ENCODE results near the gene HTRA1.

HTRA1 gene

DNA sequence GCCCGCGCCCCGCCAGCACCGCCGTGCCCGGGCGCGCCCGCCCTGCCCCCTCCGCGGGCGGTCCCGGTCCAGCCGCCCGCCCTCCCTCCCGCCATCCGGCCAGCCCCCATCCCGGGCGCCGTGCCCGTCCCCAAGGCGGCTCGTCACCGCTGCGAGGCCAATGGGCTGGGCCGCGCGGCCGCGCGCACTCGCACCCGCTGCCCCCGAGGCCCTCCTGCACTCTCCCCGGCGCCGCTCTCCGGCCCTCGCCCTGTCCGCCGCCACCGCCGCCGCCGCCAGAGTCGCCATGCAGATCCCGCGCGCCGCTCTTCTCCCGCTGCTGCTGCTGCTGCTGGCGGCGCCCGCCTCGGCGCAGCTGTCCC, at the start of gene HTRA1:
HTRA1 (plus strand) TSS at position 187 of the 362 bp plus-strand sequence; CDS start at position 287, 100 bp downstream.
- no peak for DNase-seq (ENCODE audit: low read depth in 2 of 2)

DNA sequence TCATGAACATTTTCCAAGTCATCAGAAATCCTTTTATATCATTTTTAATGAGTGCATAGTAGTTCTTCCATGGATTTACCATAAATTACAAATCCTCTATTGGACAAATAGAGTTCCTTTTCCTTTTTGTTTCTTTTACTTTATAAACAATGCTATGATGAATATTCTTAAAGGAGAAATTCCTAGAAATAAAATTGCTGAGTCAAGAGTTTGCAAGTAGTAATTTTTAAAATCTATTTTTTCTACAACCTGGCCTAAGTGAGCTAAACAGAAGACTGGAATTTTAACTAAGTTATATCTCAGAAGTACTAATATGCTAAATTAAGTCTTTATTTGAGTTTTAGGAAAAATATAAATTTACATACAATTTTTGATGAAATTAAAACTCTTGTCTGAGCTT, 48.0 kb upstream of the HTRA1 start:
- no peak for DNase-seq (ENCODE audit: low read depth in 2 of 2)

DNA sequence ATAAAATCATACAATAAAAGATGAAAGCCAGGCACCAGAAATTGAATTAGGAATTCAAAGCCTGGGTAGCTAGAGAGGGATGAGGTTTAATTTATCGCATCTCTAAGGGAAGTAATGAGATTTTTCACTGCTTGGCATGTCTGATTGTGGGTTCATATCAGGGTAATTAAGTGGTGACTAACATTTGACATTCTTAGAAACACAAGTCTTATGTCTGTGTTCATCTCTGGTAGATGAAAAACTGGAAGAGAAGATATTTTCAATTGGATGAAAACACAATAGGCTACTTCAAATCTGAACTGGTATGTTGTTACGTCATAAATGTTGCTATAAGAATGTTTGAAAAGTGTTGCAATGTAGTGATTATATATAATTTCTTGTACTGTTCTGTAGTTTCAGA, 43.7 kb upstream of the HTRA1 start:
- no peak for DNase-seq (ENCODE audit: low read depth in 2 of 2)

DNA sequence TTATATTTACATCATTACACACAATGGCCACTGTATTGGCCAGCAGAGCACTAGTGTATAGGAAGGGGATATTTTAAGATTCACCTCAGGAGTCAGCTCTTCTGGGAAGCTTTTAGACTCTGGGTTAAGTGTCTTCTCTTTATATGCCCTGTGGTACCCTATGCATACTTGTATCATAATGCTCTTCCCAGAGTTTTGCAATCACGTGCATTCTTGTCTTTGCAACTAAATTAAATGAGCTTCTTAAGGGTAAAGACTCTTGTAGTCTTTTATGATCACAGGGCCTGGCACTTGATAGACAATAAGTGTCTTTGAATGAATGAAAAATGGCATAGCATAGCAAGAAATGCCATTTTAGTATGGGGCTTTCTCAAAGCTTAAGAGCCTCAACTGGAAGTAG, 42.3 kb upstream of the HTRA1 start:
- no peak for DNase-seq (ENCODE audit: low read depth in 2 of 2)

DNA sequence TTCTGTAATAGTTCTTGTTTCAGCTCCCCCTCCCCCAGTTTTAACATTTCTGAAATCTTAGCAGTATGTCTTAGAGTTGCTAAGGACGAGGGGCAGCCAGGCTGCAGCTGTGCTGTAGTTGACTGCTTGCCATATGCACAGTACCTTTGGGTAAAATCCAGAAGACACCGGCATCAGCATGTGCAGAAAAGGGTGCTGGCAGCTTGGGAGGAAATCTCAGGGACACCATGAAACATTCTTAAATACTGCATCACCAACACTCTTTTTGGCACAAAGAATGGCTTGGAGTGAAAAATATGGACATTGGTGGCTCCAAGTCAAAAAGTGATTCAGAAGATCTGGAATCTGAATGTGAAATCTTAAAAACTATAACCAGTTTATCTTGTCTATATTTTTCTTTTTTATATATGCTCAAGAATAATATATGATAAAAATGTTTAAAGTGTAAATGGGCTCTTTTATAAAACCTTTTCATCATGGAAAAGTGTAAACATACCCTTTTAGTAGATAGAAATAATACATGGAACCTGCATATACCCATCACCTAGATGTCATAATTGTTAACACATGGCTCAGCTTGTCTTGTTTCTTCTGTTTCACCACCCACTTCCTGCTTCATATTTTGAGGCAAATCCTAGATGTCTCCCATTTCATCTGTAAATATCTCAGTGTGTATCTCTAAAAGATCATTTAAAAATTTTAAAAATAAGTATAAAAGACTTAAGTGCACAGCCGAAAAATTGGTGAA, 41.3 kb upstream of the HTRA1 start:
- no peak for DNase-seq (ENCODE audit: low read depth in 2 of 2)

DNA sequence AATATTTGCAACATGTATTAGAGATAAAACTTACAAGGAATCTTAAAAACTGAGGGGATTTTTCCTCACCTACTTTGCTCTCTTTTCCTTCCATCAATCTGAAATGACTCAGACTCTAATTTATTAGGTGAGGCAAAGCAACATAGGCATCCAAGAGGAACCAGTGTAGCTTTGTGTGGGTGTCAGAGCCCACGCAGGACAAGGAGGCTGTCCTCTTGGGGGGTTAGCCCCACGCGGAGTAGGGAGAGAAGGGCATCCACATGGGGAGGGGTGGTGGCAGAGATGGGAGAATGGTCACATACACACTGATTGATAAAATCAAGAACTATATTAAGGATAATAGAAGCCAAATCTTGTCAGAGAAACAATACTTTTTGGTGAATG, 40.7 kb upstream of the HTRA1 start:
- no peak for DNase-seq (ENCODE audit: low read depth in 2 of 2)

DNA sequence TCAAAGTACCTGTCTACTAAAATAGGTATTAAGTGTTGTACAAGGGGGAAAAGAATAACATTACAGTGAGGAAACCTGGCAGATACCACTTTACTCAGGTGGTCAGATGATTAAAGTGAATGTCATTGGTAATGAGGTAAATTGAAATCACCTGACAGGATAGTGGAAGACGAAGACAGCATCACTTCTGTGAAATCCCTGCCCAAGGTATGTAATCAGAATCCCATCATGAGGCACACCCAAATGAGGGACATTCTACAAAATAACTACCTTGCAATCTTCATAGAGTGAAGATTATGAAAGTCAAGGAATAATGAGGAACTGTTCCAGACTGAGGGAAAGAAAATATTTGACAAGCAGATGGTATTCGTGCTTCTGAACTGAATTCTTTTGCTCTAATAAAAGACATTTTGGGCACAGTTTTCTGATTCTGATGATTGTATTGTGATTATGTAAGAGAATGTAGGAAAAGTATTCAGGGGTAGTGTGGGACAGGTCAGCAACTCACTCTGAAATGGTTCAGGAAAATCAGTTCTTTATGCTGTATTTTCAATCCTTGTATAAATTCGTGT, 40.2 kb upstream of the HTRA1 start:
- no peak for DNase-seq (ENCODE audit: low read depth in 2 of 2)

DNA sequence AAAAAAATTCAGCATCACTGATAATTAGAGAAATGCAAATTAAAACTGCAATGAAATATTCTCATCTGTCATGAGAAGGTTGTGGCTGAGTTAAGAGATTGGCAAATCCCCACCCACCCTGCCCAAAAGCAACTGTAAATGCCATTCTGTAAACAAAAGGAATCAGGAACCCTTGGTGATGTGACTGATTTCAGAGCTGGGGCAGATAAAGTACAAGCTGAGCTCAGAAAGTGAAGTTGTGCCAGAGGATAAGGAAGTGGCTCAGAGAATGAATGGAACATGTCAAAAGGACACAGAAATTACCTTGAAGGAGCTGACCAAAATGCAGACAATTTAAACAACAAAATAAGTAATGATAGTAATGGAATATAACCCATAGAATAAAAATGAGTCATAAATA, 39.6 kb upstream of the HTRA1 start:
- DNase-seq (ENCODE audit: low read depth in 2 of 2), result no peak

DNA sequence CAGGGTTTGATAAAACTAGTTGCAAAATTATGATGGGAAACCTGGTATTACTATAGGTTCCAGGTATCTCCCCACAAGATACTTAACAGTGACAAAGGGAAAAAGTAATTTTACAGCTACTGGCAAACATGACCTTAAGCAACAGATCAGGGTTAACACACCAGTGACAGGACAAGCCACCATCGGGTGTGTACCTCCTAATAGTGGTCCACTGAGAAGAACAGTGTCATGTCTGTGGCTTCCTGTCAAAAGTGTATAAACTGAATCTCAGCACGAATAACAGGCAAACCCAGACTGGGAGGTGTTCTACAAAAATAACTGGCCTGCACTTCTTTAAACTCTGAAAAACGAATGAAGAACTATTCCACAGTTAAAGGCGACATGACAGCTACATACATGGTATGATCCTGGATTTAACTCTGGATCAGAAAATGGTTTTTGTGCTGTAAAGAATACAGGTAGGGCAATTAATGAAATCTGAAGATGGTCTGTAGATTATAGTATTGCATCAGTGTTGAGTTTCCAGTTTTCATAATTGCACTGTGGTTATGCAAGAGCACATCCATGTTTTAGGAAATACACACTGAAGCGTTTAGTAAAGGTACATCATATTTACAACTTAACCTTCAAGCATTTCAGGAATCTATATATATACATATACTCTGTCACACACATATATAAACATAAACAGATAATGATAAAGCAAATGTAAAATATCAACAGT, 38.9 kb upstream of the HTRA1 start:
- DNase-seq (ENCODE audit: low read depth in 2 of 2), result no peak

DNA sequence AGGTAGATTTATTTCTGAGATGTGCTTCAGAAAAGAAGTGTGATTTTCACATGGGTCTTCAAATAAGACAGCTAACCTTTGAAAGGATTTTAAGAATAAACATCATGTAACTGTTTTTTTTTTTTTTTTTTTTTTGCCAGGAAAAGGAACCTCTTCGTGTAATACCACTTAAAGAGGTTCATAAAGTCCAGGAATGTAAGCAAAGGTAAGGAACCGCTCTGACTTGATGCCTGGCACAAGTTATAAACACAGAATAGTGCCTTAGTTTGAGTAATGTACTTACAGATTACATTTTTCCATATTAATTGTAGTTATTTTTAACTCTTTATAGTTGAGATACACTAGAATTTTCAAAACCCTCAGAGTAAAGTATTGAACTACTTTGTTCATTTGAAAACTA, 37.3 kb upstream of the HTRA1 start:
- no peak for DNase-seq (ENCODE audit: low read depth in 2 of 2)

DNA sequence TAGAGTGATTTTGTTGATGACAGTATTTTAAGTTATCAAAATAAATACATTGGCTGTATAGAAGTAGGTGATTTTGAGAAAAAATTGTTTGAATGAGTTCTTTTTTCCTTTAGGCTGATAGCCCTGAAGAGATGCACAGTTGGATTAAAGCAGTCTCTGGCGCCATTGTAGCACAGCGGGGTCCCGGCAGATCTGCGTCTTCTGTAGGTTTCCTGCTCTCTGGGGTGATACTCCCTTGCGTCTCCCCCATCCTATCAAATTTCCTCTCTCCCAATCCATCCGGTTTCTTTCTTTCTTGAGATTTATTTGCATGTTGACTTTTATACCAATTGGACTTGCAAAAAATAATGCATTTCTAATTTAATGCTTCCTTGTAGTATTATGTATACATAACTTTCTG, 34.5 kb upstream of the HTRA1 start:
- no peak for DNase-seq (ENCODE audit: low read depth in 2 of 2)

DNA sequence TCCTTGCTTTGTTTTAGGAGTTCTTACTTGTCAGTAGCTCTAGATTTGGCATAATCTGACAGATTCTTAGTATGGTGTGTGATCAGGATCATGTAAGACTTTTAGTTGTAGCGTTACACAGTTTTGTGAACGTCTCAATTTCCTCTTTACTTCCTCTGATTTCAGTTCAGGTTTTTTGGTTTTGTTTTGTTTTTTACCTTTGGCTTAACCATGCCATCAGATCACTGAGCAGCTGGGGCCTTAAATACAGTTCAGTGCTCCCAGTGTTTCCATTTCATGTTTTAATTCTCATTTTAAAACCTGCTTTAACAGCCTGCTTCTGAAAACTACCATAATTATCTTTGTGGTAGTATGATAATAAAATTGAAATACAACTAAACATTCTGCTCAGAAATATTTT, 34.1 kb upstream of the HTRA1 start:
- no peak for DNase-seq (ENCODE audit: low read depth in 2 of 2)

DNA sequence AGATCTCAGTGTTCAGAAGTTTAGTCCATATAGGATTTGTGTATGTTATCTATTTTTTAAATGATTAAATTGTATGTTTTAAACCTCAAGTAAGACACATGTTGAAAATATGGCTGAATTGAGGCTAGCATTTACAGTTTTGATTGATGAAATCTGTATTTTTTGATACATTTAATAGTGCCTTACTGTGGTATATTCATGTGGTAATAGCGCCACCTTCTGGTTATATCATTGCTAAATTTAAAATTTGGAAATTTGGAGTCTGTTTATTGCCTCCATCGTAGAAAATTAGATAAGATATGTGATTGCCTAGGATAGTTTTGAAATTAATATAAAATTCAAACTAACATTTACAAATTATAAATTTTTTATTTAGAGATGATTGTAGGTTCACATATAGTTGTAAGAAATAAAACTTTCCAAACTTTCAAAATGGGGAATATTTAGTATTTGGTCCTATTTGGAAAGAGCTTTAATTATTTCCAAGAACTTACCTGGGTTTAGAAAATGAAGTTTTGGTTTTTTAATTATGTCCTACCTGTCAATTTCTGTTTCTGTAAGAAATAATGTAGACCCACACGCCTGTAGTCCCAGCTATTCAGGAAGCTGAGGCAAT, 26.0 kb upstream of the HTRA1 start:
- no peak for DNase-seq (ENCODE audit: low read depth in 2 of 2)

DNA sequence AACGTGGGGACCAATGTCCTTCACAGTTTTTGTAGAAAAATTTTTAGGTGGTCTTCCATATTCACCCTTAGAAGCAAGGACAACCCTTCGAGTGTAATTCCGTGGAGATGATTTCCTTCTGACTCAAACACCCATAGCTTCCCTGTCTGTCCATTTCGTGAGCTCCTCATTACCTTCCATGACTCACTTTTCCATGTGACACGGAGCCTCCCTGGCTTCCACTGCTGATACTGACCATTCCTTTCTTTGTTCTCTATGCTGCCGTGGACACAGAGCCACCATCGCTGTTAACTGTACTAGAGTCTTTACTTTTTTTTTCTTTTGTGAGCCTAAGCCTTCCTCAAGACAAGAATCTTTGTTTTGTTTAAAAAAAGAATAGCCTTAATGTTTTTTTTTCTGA, 19.4 kb upstream of the HTRA1 start:
- no peak for DNase-seq (ENCODE audit: low read depth in 2 of 2)

DNA sequence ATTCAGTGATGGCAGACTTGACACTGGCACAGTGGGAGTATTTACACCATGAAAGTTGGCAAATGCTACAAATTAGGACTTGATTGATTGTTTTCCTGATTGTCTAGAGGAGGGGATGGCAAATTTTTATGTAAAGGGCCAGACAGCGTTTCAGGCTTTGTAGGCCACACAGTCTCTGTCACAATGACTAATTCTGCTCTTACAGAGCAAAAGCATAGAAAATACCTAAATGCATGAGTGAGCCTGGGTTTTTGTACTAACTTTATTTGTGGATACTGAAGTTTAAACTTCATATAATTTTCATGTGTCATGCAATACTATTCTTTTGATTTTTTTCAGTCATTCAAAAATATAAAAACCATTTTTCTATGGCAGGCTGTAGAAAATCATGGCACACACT, 15.9 kb upstream of the HTRA1 start:
- DNase-seq (ENCODE audit: low read depth in 2 of 2), result no peak

DNA sequence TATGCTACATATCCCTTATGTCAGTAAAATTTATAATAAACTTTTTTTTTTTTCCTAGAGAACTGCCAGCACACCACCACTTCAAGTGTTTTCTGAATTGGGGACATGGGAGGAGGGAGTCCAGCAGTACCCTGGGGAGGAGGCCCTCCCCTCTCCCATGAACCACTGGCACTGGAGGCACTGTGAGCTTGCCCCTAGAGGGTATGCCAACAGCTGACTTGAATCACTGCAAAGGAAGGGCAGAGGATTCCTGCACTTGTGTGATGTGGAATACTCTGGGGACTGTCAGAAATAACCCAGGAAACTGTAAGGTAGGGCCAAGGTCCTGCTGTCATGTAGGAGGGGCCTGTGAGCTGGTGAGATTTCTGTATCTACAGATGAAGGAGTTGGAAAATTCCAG, 15.4 kb upstream of the HTRA1 start:
- DNase-seq (ENCODE audit: low read depth in 2 of 2), result no peak

DNA sequence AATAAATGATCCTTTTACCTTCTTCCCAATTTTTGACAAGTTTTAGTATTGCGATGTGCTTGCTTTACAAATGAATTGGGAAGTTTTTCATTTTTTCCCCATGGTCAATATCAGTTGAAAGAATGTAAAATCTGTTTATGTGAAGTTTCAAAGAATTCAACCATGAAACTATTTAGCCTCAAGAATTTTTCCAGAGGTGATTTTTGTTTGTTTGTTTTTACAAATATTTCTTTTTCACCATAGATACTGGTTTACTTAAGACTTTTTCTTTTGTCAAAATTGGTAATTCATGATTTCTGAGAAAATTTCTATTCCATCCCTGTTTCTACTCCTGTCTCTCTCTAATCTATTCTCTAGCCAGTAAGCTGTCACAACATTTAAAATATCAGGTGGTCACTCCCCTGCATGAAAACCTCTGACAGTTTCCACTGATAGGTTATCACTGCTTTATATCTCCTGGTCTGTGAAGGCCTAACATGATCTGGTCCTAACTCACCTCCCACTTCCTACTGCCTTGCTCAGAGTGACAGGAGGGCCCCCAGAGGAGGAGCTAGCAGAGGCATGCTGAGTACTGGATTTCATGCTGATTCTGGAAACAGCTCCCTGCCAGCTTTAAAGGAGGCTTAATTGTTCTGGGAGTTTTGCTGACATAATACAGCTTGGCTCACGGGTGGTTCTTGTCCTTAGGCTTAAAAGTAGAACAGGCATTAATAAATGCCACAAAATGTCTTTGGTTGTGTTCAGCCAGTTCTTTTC, 14.5 kb upstream of the HTRA1 start:
- no peak for DNase-seq (ENCODE audit: low read depth in 2 of 2)

DNA sequence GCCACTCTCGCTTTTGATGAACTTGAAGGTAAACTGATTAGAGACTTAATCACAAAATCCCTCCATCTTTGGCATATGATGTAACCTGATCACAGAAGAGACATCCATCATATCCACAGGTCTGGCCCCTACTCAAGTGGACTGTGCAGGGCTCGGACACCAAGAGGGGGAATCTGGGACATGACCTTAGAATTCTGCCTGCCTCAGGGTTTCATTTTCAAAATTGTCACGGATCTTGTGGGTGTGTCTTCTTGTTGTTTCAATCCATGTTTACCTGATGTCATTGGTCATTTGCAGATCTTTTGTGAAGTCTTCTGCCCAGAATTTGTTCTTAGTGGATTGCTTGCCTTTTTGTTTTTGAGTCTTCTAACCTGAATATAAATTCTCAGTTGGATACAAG, 12.8 kb upstream of the HTRA1 start:
- no peak for DNase-seq (ENCODE audit: low read depth in 2 of 2)

DNA sequence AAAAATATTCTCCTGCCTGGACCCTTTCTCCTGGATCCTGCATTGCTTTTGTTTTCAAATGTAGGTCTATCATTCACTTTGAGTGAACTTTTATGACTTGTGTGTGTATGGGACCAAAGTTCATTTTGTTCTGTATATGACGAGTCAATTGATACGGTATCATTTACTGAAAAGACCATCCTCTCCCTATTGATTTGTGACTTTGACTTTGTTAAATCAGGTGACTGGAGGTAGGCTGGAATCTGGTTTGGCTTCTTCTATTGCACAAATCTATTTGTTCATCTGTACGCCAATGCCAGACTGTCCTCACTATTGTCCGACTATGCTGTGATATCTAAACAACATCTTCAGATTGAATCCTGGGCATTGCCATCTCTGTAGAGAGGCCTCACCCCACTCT, 12.2 kb upstream of the HTRA1 start:
- DNase-seq (ENCODE audit: low read depth in 2 of 2), result no peak

DNA sequence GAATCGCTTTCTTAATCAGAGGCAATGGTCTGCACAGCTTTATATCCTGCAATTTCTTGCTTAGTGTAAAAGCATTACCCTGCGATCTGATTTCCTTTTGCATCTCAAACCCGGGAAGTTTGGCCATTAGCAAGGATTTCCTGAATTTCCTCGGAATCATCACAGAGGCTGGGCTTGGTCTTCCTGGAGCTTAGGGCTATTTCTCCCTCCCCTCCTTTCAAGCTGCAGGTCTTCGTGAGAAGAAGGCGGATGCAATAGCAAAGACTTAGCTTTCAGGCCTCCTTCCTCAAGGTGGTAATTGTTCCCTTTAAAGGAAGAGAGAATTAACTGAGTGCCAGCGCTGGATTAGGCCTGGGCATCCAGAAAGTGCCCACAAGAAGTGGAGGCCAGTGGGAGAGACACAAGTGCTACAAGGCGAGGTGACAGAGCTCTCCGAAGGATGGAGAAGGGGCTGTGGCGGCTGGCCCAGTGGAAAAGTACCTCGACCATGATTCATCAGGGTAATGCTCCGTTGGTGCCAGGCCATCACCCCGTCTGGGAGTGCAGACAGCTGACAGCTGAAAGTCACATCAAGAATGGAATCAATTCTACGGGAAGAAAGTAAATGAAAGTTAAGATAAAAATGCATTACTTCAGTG, 10.9 kb upstream of the HTRA1 start:
- DNase-seq (ENCODE audit: low read depth in 2 of 2), result no peak

DNA sequence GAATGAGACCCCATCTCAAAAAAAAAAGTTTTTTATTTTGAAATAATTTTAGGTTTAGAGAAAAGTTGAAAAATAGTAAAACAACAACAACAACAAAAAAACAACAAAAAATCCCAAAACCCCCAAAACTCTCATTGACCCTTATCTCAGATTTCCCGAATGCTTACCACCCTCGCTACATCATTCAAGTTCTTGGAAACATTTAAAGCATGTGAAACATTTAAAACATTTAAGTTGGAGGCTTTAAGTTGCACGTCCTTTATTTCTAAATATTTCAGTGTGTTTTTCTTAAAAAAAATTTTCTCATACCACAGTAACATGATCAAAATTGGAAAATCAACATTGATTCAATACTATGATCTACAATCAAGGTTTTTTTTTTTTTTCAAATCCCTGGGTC, 7.3 kb upstream of the HTRA1 start:
- DNase-seq (ENCODE audit: low read depth in 2 of 2), result no peak

DNA sequence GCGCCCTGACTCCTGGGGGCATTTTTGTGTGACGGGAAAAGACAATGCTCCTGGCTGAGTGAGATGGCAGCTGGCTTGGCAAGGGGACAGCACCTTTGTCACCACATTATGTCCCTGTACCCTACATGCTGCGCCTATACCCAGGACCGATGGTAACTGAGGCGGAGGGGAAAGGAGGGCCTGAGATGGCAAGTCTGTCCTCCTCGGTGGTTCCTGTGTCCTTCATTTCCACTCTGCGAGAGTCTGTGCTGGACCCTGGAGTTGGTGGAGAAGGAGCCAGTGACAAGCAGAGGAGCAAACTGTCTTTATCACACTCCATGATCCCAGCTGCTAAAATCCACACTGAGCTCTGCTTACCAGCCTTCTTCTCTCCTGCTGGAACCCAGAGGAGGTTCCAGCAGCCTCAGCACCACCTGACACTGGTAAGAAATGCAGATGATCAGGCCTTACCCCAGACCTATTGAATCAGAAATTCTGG, 6.7 kb upstream of the HTRA1 start, which contains the start of gene ARMS2:
ARMS2 (plus strand) TSS at position 51 of the 478 bp plus-strand sequence; CDS start at position 126, 75 bp downstream.
- no peak for DNase-seq (ENCODE audit: low read depth in 2 of 2)

All from stimulated activated CD4-positive, alpha-beta T cell treated with anti-CD3 and anti-CD28 coated beads, Interleukin-1b, Interleukin-23, amount 100 ng/mL, for 1 hour (primary cell).